Fibroblast of lung (primary cell): ENCODE measurements around the gene NKAIN2. TPM values are rescaled to one million over a fixed set of nuclear protein-coding genes. Genes with fewer than 3 reads are reported as not detected.

ENCODE experiments used
- DNase-seq, 2 donors: peaks; one replicate each; pipeline versions ENCODE4 v3.0.0 to v3.0.0-alpha.2; 2010; ENCODE audit warnings: low read depth in 2 of 2
- H2AFZ ChIP-seq: 2 replicates; pipeline ENCODE4 v1.5.1; 2012; ENCODE audit warnings: low read length, control low read depth, inconsistent platforms
- H3K27ac ChIP-seq: 2 replicates; pipeline ENCODE4 v1.5.1; 2011; ENCODE audit warnings: low read length, control low read depth; ENCODE audit not compliant: insufficient read depth
- H3K27me3 ChIP-seq: 2 replicates; pipeline ENCODE4 v1.5.1; 2011; ENCODE audit warnings: mild to moderate bottlenecking, low read length; ENCODE audit not compliant: control insufficient read depth, insufficient read depth
- H3K36me3 ChIP-seq: 2 replicates; pipeline ENCODE4 v1.5.1; 2011; ENCODE audit warnings: low read length; ENCODE audit not compliant: control insufficient read depth, insufficient read depth
- H3K4me1 ChIP-seq: 2 replicates; pipeline ENCODE4 v1.5.1; 2011; ENCODE audit warnings: low read length; ENCODE audit not compliant: control insufficient read depth, insufficient read depth; ENCODE audit errors: extremely low read depth
- H3K4me2 ChIP-seq: 2 replicates; pipeline ENCODE4 v1.5.1; 2011; ENCODE audit warnings: low read length, control low read depth; ENCODE audit not compliant: insufficient read depth; ENCODE audit errors: extremely low read depth
- H3K4me3 ChIP-seq, 4 experiments: fragments of 200-600 bp in 1 of 4; sonication (generic) in 1 of 4; replicated peaks in 1 of 4; 2 replicates each; pipeline ENCODE4 v1.5.1; 2011 to 2016; ENCODE audit warnings: low read length in 4 of 4, low read depth in 3 of 4, mild to moderate bottlenecking in 3 of 4, control low read depth in 2 of 4, inconsistent platforms in 1 of 4, mixed read lengths in 1 of 4; ENCODE audit not compliant: insufficient read depth in 1 of 4; ENCODE audit errors: control extremely low read depth in 1 of 4
- H3K79me2 ChIP-seq: 2 replicates; pipeline ENCODE4 v1.5.1; 2012; ENCODE audit warnings: mild to moderate bottlenecking, low read length, inconsistent platforms; ENCODE audit not compliant: control insufficient read depth, insufficient read depth
- H3K9ac ChIP-seq: 2 replicates; pipeline ENCODE4 v1.5.1; 2011; ENCODE audit warnings: mild to moderate bottlenecking, low read length, control low read depth; ENCODE audit not compliant: insufficient read depth
- H3K9me3 ChIP-seq: 2 replicates; pipeline ENCODE4 v1.5.1; 2012; ENCODE audit warnings: low read depth, low read length; ENCODE audit not compliant: control insufficient read depth, insufficient read depth
- H4K20me1 ChIP-seq: 2 replicates; pipeline ENCODE4 v1.5.1; 2011; ENCODE audit warnings: low read length; ENCODE audit not compliant: control insufficient read depth, insufficient read depth; ENCODE audit errors: extremely low read depth
- EZH2 ChIP-seq: IDR thresholded peaks from 2 replicates; pipeline ENCODE4 v1.5.1; 2012; ENCODE audit warnings: low read length, control low read depth, mild to moderate bottlenecking; ENCODE audit errors: missing control alignments
- polyA plus RNA-seq, 2 donors: library from polyadenylated mRNA; depleted of rRNA in 1 of 2; stranded (reverse) in 1 of 2; unstranded in 1 of 2; fragments of >200 nt; gene quantifications; 2 replicates each; pipeline ENCODE4 v1.2.1, GENCODE V29; 2011 to 2012; ENCODE audit warnings: missing spikeins in 1 of 2
- total RNA-seq: library from RNA; depleted of rRNA; stranded (reverse); fragments of >200 nt; gene quantifications from 2 replicates; pipeline ENCODE4 v1.2.1, GENCODE V29; 2014
- TF ChIP-seq, protein P1 (sequence below), 2 donors: IDR thresholded peaks in 1 of 2; conservative IDR thresholded peaks in 1 of 2; 1 replicate in 1 of 2; 2 replicates in 1 of 2; pipeline ENCODE4 v1.5.1; 2011 to 2012; ENCODE audit warnings: low read length in 2 of 2, control low read depth in 1 of 2, inconsistent platforms in 1 of 2, low read depth in 1 of 2, mild to moderate bottlenecking in 1 of 2

Gene NKAIN2
- total and polyA plus RNA-seq, 2 donors (not counting 1 experiment from before 2014, with no cell fraction given), result not detected

GRCh38 chr6:124659427-124659826, 855.8 kb downstream of the NKAIN2 start:
- H4K20me1 ChIP-seq, result no peaks in the 10 kb centered on the region
- no peak for TF ChIP-seq EZH2
- TF ChIP-seq, protein P1, sequence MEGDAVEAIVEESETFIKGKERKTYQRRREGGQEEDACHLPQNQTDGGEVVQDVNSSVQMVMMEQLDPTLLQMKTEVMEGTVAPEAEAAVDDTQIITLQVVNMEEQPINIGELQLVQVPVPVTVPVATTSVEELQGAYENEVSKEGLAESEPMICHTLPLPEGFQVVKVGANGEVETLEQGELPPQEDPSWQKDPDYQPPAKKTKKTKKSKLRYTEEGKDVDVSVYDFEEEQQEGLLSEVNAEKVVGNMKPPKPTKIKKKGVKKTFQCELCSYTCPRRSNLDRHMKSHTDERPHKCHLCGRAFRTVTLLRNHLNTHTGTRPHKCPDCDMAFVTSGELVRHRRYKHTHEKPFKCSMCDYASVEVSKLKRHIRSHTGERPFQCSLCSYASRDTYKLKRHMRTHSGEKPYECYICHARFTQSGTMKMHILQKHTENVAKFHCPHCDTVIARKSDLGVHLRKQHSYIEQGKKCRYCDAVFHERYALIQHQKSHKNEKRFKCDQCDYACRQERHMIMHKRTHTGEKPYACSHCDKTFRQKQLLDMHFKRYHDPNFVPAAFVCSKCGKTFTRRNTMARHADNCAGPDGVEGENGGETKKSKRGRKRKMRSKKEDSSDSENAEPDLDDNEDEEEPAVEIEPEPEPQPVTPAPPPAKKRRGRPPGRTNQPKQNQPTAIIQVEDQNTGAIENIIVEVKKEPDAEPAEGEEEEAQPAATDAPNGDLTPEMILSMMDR (conservative IDR thresholded peaks at IDR 0.05 in 1 of 2, IDR thresholded peaks at IDR 0.05 in 1 of 2; ENCODE audit: low read depth in 1 of 2, low read length in 2 of 2), result peak in 1 of 2 donors; percentile 0
- no peak for DNase-seq
- H3K4me2 ChIP-seq, result no peak overlapping the region
- no peaks in the 10 kb centered on the region for H3K27me3 ChIP-seq
- H3K36me3 ChIP-seq, result no peaks in the 10 kb centered on the region
- H3K79me2 ChIP-seq, result no peaks in the 10 kb centered on the region
- no peak overlapping the region for H3K9ac ChIP-seq
- no peak overlapping the region for H3K4me3 ChIP-seq
- H3K9me3 ChIP-seq, result no peaks in the 10 kb centered on the region
- H2AFZ ChIP-seq, result no peak overlapping the region
- no peaks in the 10 kb centered on the region for H3K4me1 ChIP-seq
- H3K27ac ChIP-seq, result no peak overlapping the region

GRCh38 chr6:124660185-124660584, 856.5 kb downstream of the NKAIN2 start:
- TF ChIP-seq, protein P1 (conservative IDR thresholded peaks at IDR 0.05 in 1 of 2, IDR thresholded peaks at IDR 0.05 in 1 of 2; ENCODE audit: low read depth in 1 of 2, low read length in 2 of 2), result no peak
- TF ChIP-seq EZH2, result no peak
- Histone ChIP-seq H3K79me2 (no peaks in the 10 kb centered on the region), H3K4me1 (no peaks in the 10 kb centered on the region), H2AFZ (no peak overlapping the region), H3K27me3 (no peaks in the 10 kb centered on the region), H3K27ac (no peak overlapping the region), H4K20me1 (no peaks in the 10 kb centered on the region), H3K9ac (no peak overlapping the region), H3K9me3 (no peaks in the 10 kb centered on the region), H3K4me2 (no peak overlapping the region), H3K4me3 (no peak overlapping the region), H3K36me3 (no peaks in the 10 kb centered on the region)
- no peak for DNase-seq

DNA sequence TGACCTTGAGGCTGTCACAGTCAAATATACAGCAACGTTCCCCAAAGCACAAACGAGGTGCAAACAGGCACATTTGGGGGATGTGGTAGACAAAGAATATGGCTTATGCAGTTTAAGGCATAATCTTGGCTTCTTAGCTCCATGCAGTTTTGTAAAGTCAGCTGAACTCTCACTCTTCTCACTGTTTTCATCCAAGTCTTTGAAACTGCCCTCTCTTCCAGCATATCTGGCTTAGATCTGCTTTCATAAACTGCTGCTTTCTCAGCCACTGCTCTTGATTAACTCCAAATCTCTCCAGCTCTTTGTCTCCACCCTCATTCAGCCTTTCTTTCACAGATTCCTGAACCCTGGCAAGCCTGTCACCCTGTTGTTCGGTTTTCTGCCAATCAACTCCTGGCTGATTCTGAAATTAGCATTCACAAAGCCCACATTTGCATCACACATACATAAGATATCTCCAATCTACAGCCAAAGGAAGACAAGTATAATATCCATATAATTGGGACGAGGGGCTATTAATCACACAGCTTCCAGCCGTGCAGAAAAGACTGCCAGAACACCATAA, 857.5 kb downstream of the NKAIN2 start:
- Histone ChIP-seq H3K4me2 (no peak overlapping the region), H3K4me3 (no peak overlapping the region), H3K9ac (no peak overlapping the region), H4K20me1 (no peaks in the 10 kb centered on the region), H2AFZ (no peak overlapping the region), H3K27me3 (no peaks in the 10 kb centered on the region), H3K27ac (no peak overlapping the region), H3K4me1 (no peaks in the 10 kb centered on the region), H3K36me3 (no peaks in the 10 kb centered on the region), H3K9me3 (no peaks in the 10 kb centered on the region), H3K79me2 (no peaks in the 10 kb centered on the region)
- DNase-seq, result no peak
- no peak for TF ChIP-seq EZH2
- TF ChIP-seq, protein P1 (conservative IDR thresholded peaks at IDR 0.05 in 1 of 2, IDR thresholded peaks at IDR 0.05 in 1 of 2; ENCODE audit: low read depth in 1 of 2, low read length in 2 of 2), result no peak
